Calu3 (cell line): Measurements from ENCODE around the gene USP7. TPM values are rescaled to one million over a fixed set of nuclear protein-coding genes. Genes with fewer than 3 reads are reported as not detected.

Source experiments
- BruUV-seq: library from RNA; stranded (reverse); fragments of 400-500 nt; replicated peaks from 2 replicates; lab custom pipeline; 2021; lab: Mats Ljungman, UMichigan
- CTCF ChIA-PET: fragments of 300-600 bp; sonication (Branson Sonifier 250); formaldehyde crosslinking; loops from one replicate; lab custom pipeline; 2022; ENCODE audit warnings: antibody characterized with exemption; lab: Charles Lee
- DNase-seq: peaks from one replicate; pipeline ENCODE4 v3.0.0; 2022
- H3K27ac Mint-ChIP-seq: one replicate; pipeline ENCODE4 v1.8.0; 2022; ENCODE audit warnings: mixed read lengths; ENCODE audit not compliant: unreplicated experiment
- H3K27me3 Mint-ChIP-seq: one replicate; pipeline ENCODE4 v1.8.0; 2022; ENCODE audit warnings: mixed read lengths; ENCODE audit not compliant: unreplicated experiment
- H3K36me3 Mint-ChIP-seq: one replicate; pipeline ENCODE4 v1.8.0; 2022; ENCODE audit warnings: mild to moderate bottlenecking, moderate library complexity, mixed read lengths; ENCODE audit not compliant: insufficient read depth, unreplicated experiment
- H3K4me1 Mint-ChIP-seq: one replicate; pipeline ENCODE4 v1.8.0; 2022; ENCODE audit warnings: mild to moderate bottlenecking, low read depth, mixed read lengths; ENCODE audit not compliant: unreplicated experiment
- H3K4me3 Mint-ChIP-seq: one replicate; pipeline ENCODE4 v1.8.0; 2022; ENCODE audit warnings: mild to moderate bottlenecking, low read depth, moderate library complexity, mixed read lengths; ENCODE audit not compliant: unreplicated experiment
- H3K9me3 Mint-ChIP-seq: one replicate; pipeline ENCODE4 v1.8.0; 2022; ENCODE audit warnings: low read depth, mixed read lengths; ENCODE audit not compliant: unreplicated experiment
- intact Hi-C: fragments of 100-400 bp; cut with micrococcal nuclease; formaldehyde crosslinking; loops from one replicate; pipeline ENCODE4 v1.10.0; 2022; ENCODE audit not compliant: unreplicated experiment
- total RNA-seq: library from RNA; stranded (reverse); gene quantifications from 2 replicates; pipeline ENCODE4 v1.2.3, GENCODE V29; 2022
- TF ChIP-seq, protein P1 (sequence below): fragments of 200-600 bp; IDR thresholded peaks from one replicate; pipeline ENCODE4 v1.8.0; 2022; ENCODE audit warnings: antibody characterized with exemption; ENCODE audit not compliant: unreplicated experiment

The USP7 gene
- total RNA-seq, 1 experiment from 2014 or later = 165 TPM

DNA sequence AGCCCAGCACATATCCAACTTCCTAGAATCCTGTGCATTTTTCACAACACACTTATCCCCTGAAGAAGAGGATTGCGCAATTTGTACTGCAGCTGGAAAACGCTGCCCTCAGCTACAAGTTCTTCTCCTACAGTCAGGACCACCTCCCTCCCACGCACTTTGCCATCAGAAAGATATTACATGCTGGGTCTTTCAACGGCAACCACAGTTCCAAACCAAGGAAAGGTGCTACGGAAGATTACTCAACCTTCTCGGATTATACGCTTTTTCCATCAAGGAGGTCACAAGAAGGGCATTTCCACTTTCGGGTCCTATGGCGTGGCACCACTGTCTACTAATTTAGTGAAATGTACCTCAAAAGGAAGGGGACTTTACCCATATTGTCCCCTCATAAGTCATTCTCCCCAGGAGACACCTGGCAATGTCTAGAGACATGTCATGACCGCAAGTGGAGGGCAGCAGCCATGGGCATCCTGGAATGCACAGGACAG is 35.2 kb downstream of the USP7 start:
- BruUV-seq = no TSS peak
- Mint-ChIP-seq H3K36me3 (peaks cover 43% of the 10 kb centered on the region), H3K4me1 (peaks cover 10% of the 10 kb centered on the region), H3K4me3 (no peak overlapping the region), H3K27me3 (no peaks in the 10 kb centered on the region), H3K9me3 (no peaks in the 10 kb centered on the region), H3K27ac (no peak overlapping the region)
- TF ChIP-seq, protein P1, sequence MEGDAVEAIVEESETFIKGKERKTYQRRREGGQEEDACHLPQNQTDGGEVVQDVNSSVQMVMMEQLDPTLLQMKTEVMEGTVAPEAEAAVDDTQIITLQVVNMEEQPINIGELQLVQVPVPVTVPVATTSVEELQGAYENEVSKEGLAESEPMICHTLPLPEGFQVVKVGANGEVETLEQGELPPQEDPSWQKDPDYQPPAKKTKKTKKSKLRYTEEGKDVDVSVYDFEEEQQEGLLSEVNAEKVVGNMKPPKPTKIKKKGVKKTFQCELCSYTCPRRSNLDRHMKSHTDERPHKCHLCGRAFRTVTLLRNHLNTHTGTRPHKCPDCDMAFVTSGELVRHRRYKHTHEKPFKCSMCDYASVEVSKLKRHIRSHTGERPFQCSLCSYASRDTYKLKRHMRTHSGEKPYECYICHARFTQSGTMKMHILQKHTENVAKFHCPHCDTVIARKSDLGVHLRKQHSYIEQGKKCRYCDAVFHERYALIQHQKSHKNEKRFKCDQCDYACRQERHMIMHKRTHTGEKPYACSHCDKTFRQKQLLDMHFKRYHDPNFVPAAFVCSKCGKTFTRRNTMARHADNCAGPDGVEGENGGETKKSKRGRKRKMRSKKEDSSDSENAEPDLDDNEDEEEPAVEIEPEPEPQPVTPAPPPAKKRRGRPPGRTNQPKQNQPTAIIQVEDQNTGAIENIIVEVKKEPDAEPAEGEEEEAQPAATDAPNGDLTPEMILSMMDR = no peak
- intact Hi-C loops = no loop called here
- CTCF ChIA-PET = no interaction called here
- no peak for DNase-seq

DNA sequence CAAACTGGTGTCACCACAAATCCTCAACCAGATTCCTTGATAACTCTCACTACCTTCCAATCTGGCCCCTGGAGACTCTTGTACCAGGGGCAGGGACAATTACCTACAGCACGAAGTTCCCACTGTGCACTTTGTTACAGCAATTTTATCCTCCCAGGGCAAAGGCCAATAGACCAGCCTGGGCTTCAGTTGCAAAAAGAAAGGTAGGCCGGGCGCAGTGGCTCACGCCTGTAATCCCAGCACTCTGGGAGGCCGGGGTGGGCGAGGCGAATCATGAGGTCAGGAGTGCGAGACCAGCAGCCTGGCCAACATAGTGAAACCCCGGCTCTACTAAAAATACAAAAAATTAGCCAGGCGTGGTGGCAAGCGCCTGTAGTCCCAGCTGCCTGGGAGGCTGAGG is 36.9 kb downstream of the USP7 start:
- Mint-ChIP-seq H3K4me3 (no peak overlapping the region), H3K27ac (no peak overlapping the region), H3K9me3 (no peaks in the 10 kb centered on the region), H3K27me3 (no peaks in the 10 kb centered on the region), H3K36me3 (peaks cover 43% of the 10 kb centered on the region), H3K4me1 (peaks cover 5% of the 10 kb centered on the region)
- CTCF ChIA-PET = no interaction called here
- no TSS peak for BruUV-seq
- no peak for DNase-seq
- TF ChIP-seq, protein P1 = no peak
- intact Hi-C loops = no loop called here

DNA sequence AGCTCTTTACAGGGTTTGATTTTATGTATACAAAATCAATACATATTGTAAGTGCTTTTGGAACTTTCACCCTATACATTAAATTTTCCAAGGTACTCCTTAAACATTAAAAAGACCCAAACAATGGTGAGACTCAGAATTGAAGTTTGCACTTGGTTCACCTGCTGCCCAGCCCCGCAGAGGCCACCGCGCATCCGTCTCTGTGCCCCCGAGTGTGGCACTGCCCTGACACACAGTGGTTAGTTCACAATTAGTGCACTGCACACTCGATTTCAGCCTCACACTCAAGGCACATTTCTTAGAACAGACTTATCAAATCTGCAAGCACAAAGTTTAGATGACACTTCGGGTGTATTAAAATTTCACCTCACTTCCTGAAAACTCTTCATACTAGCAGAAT is 38.3 kb downstream of the USP7 start:
- H3K9me3 Mint-ChIP-seq = no peaks in the 10 kb centered on the region
- peaks cover 48% of the 10 kb centered on the region for H3K36me3 Mint-ChIP-seq
- no peak for DNase-seq
- H3K27ac Mint-ChIP-seq = no peak overlapping the region
- TF ChIP-seq, protein P1 = no peak
- intact Hi-C loops = no loop called here
- CTCF ChIA-PET = no interaction called here
- no TSS peak for BruUV-seq
- no peaks in the 10 kb centered on the region for H3K27me3 Mint-ChIP-seq
- H3K4me1 Mint-ChIP-seq = no peaks in the 10 kb centered on the region
- H3K4me3 Mint-ChIP-seq = no peak overlapping the region

DNA sequence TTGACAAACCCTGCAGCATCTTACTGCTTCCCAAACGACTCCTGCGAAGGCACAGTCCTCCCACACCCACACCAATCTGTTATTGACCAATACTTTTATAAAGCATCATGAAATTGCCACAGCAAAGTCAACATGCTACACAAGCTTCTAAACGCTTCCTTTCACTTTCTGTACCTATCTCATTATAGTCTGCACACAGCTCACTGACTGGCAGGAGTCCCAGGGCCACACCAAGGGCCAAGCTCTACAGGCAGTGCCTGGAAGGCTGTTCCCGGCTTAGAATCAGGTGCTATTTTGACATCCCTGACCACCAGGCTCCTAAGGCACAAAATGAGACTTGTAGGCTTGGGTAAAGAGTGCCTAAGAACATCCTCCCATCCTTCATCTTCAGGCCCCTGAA is 39.5 kb downstream of the USP7 start:
- no TSS peak for BruUV-seq
- Mint-ChIP-seq H3K4me1 (no peaks in the 10 kb centered on the region), H3K27me3 (no peaks in the 10 kb centered on the region), H3K9me3 (no peaks in the 10 kb centered on the region), H3K36me3 (peaks cover 44% of the 10 kb centered on the region), H3K27ac (no peak overlapping the region), H3K4me3 (no peak overlapping the region)
- no peak for DNase-seq
- intact Hi-C loops = no loop called here
- TF ChIP-seq, protein P1 = no peak
- CTCF ChIA-PET = no interaction called here
